Karpas-422 (cell line): ENCODE results near the gene ASPSCR1. TPM values are rescaled to one million over a fixed set of nuclear protein-coding genes. Genes with fewer than 3 reads are reported as not detected.
"Not testable (repeated sequence)": the region's sequence is repeated elsewhere in the genome, so short reads cannot be mapped to it uniquely, and the experiment has no call there.

Experiments used
- DNase-seq: peaks from one replicate; pipeline ENCODE4 v3.0.0-alpha.2; 2015
- H2AFZ ChIP-seq: fragments of 200-600 bp; sonication (generic); 2 replicates; pipeline ENCODE4 v1.6.1; 2014; ENCODE audit warnings: antibody characterized with exemption, low read length, mixed read lengths
- H3K27ac ChIP-seq: fragments of 200-600 bp; sonication (generic); 2 replicates; pipeline ENCODE4 v1.5.1; 2014; ENCODE audit warnings: mild to moderate bottlenecking, low read length, moderate library complexity
- H3K27me3 ChIP-seq: fragments of 200-600 bp; sonication (generic); 2 replicates; pipeline ENCODE4 v1.6.1; 2014; ENCODE audit warnings: low read length, mixed read lengths
- H3K36me3 ChIP-seq: fragments of 200-600 bp; sonication (generic); 2 replicates; pipeline ENCODE4 v1.6.1; 2014; ENCODE audit warnings: low read length, mixed read lengths; ENCODE audit not compliant: insufficient read depth
- H3K4me1 ChIP-seq: fragments of 200-600 bp; sonication (generic); 2 replicates; pipeline ENCODE4 v1.6.1; 2014; ENCODE audit warnings: mild to moderate bottlenecking, low read length, mixed read lengths
- H3K4me2 ChIP-seq: fragments of 200-600 bp; sonication (generic); 2 replicates; pipeline ENCODE4 v1.6.1; 2014; ENCODE audit warnings: low read length, low read depth, mild to moderate bottlenecking; ENCODE audit not compliant: poor library complexity, severe bottlenecking
- H3K4me3 ChIP-seq: fragments of 200-600 bp; sonication (generic); 2 replicates; pipeline ENCODE4 v1.5.1; 2014; ENCODE audit warnings: mild to moderate bottlenecking, antibody characterized with exemption, low read length, mixed read lengths
- H3K79me2 ChIP-seq: fragments of 200-600 bp; sonication (generic); 2 replicates; pipeline ENCODE4 v1.6.1; 2014; ENCODE audit warnings: mild to moderate bottlenecking, low read length, mixed read lengths
- H3K9ac ChIP-seq: fragments of 200-600 bp; sonication (generic); 2 replicates; pipeline ENCODE4 v1.6.0; 2014; ENCODE audit warnings: low read length
- H3K9me2 ChIP-seq: fragments of 200-600 bp; sonication (generic), shearing (Covaris generic); replicated peaks from 2 replicates; pipeline ENCODE4 v1.6.0; 2014; ENCODE audit warnings: mild to moderate bottlenecking, low read length, moderate library complexity; ENCODE audit not compliant: insufficient read depth
- H3K9me3 ChIP-seq: fragments of 300-700, 200-600 bp; sonication (generic); 2 replicates; pipeline ENCODE4 v1.6.1; 2014; ENCODE audit warnings: low read length, mixed read lengths
- H4K20me1 ChIP-seq: fragments of 200-600 bp; sonication (generic); 2 replicates; pipeline ENCODE4 v1.6.1; 2014; ENCODE audit warnings: mild to moderate bottlenecking, antibody characterized with exemption, low read length, low read depth; ENCODE audit not compliant: insufficient read depth
- total RNA-seq: library from RNA; depleted of rRNA; stranded (reverse); fragments of >200 nt; shearing (Covaris generic); gene quantifications from 2 replicates; pipeline ENCODE4 v1.2.3, GENCODE V29; 2014; ENCODE audit warnings: low replicate concordance

The ASPSCR1 gene
- total RNA-seq, 1 experiment from 2014 or later, result 38.7 TPM

DNA sequence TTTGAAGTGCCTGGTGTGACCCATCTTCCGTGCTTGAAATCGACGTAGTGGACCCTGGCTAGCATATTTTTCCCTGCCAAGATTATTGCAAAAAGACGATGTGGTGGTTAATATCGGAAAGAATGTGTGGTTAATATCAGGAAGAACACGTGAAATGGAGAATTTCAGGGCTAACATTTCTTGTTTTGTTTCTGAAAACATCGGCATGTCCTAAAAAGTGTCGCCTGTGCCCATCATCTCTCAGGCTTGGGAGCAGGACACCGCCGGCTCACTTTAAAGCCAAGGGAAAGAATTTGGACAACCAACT, 60.4 kb downstream of the ASPSCR1 start:
- 0 out of 2 replicates have a peak, but pooled peaks cover 6% of the 10 kb centered on the region for H4K20me1 ChIP-seq
- no peaks in the 10 kb centered on the region for H3K9me2 ChIP-seq
- H3K9me3 ChIP-seq, result no peaks in the 10 kb centered on the region
- H3K79me2 ChIP-seq, result peaks cover 11% of the 10 kb centered on the region
- H2AFZ ChIP-seq, result peak overlapping the region; percentile 97
- H3K4me3 ChIP-seq, result peak overlapping the region; percentile 48; the same call in 1 of the 2 replicates
- H3K27ac ChIP-seq, result no peak overlapping the region
- H3K36me3 ChIP-seq, result no peaks in the 10 kb centered on the region
- no peak for DNase-seq
- H3K4me1 ChIP-seq, result peaks cover 17% of the 10 kb centered on the region
- H3K4me2 ChIP-seq, result peak overlapping the region; percentile 49
- no peaks in the 10 kb centered on the region for H3K27me3 ChIP-seq
- peak overlapping the region; percentile 42 for H3K9ac ChIP-seq

DNA sequence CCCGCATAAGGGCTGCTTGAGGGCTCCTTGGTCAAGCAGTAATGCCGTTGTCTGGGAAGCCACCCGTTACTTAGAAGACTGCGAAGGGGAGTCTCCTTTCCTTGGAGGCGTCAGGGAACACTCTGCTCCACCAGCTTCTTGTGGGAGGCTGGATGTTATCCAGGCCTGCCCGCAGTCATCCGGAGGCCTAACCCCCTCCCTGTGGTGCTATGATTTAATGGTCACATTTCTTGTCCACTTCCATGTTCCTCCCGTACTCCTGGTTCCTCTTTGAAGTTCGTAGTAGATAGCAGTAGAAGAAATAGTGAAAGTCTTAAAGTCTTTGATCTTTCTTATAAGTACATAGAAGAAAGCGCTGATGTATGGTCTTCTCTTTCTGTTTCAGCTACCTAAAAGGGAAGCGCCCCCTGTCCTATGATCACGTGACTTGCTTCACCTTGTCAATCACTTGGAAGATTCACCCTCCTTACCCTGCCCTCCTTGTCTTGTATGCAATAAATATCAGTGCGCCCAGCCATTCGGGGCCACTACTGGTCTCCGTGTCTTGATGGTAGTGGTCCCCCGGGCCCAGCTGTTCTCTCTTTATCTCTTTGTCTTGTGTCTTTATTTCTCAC, 61.5 kb downstream of the ASPSCR1 start:
- H3K9ac ChIP-seq, DNase-seq, H4K20me1 ChIP-seq, H3K36me3 ChIP-seq, H3K9me3 ChIP-seq, H3K4me2 ChIP-seq, H3K27ac ChIP-seq, H3K4me3 ChIP-seq, H2AFZ ChIP-seq, H3K9me2 ChIP-seq, H3K27me3 ChIP-seq: not testable (repeated sequence)
- H3K79me2 ChIP-seq, result peaks cover 11% of the 10 kb centered on the region
- peaks cover 17% of the 10 kb centered on the region for H3K4me1 ChIP-seq

GRCh38 chr17:82039695-82040299, 62.4 kb downstream of the ASPSCR1 start:
- Histone ChIP-seq H3K4me1 (peaks cover 17% of the 10 kb centered on the region), H3K9me2 (no peaks in the 10 kb centered on the region), H3K9me3 (no peaks in the 10 kb centered on the region), H3K4me3 (no peak overlapping the region), H3K4me2 (no peak overlapping the region), H4K20me1 (0 out of 2 replicates have a peak, but pooled peaks cover 6% of the 10 kb centered on the region), H3K9ac (no peak overlapping the region), H3K36me3 (no peaks in the 10 kb centered on the region), H3K27me3 (no peaks in the 10 kb centered on the region), H3K79me2 (peaks cover 11% of the 10 kb centered on the region), H2AFZ (no peak overlapping the region), H3K27ac (no peak overlapping the region)
- DNase-seq, result no peak

DNA sequence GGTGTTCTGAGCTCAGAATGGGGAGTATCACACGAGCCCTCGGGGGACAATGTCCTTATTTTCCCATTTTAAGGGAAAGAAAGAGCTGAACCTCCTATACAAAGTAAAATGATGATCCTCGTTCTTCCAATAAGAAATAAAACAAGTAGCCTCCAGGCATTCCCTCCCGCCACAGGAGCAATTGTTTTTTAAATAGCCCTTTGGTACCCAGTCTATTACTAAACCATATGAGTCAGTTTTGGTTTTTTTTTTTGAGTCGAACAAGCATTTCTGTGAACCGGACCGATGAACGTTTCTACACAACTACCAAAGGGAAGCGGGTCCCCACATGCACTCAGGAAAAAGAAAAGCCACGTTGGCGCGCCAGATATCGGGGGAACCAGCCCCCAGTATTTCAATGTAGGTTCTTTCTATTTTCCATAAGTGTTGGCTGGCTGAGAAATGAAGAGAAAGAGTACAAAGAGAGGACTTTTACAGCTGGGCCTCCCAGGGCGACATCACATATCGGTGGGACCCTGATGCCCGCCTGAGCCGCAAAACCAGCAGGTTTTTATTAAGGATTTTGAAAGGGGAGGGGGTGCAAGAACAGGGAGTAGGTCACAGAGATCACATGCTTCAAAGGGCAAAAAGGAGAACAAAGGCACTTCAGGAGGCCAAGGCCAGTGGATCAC, 63.9 kb downstream of the ASPSCR1 start:
- peaks cover 8% of the 10 kb centered on the region for H3K79me2 ChIP-seq
- H2AFZ ChIP-seq, result no peak overlapping the region
- H3K4me3 ChIP-seq, result no peak overlapping the region
- no peaks in the 10 kb centered on the region for H3K27me3 ChIP-seq
- no peak overlapping the region for H3K27ac ChIP-seq
- H3K36me3 ChIP-seq, result no peaks in the 10 kb centered on the region
- H3K9ac ChIP-seq, result no peak overlapping the region
- 0 out of 2 replicates have a peak, but pooled peaks cover 3% of the 10 kb centered on the region for H4K20me1 ChIP-seq
- no peak overlapping the region for H3K4me2 ChIP-seq
- H3K9me2 ChIP-seq, result no peaks in the 10 kb centered on the region
- no peaks in the 10 kb centered on the region for H3K9me3 ChIP-seq
- DNase-seq, result no peak
- peaks cover 10% of the 10 kb centered on the region for H3K4me1 ChIP-seq

DNA sequence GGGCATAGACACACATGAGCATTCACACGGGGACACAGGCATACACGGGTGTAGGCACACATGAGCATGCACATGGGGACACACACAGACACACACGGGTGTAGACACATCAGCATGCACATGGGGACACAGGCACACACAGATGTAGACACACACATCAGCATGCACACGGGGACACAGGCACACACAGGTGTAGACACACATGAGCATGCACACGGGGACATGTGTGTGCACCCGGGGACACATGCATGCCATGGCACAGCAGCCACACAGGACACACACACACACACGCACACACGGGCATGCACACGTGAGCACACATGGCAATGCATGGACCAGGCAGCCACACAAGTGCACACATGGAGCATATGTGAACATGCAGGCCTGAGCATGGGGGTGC, 65.2 kb downstream of the ASPSCR1 start:
- H3K27me3 ChIP-seq, result no peaks in the 10 kb centered on the region
- H3K9ac ChIP-seq, result no peak overlapping the region
- no peak overlapping the region for H2AFZ ChIP-seq
- no peaks in the 10 kb centered on the region for H3K79me2 ChIP-seq
- no peak for DNase-seq
- no peaks in the 10 kb centered on the region for H3K9me2 ChIP-seq
- no peak overlapping the region for H3K4me2 ChIP-seq
- H3K9me3 ChIP-seq, result no peaks in the 10 kb centered on the region
- peaks cover 4% of the 10 kb centered on the region for H3K4me1 ChIP-seq
- no peak overlapping the region for H3K4me3 ChIP-seq
- H3K27ac ChIP-seq, result no peak overlapping the region
- no peaks in the 10 kb centered on the region for H4K20me1 ChIP-seq
- H3K36me3 ChIP-seq, result no peaks in the 10 kb centered on the region

- Histone ChIP-seq H3K79me2 (no peaks in the 10 kb centered on the region), H3K4me2 (no peak overlapping the region), H3K36me3 (no peaks in the 10 kb centered on the region), H3K4me3 (no peak overlapping the region), H3K27me3 (no peaks in the 10 kb centered on the region), H3K4me1 (no peaks in the 10 kb centered on the region), H3K9me2 (no peaks in the 10 kb centered on the region), H3K9me3 (no peaks in the 10 kb centered on the region), H2AFZ (no peak overlapping the region), H4K20me1 (no peaks in the 10 kb centered on the region), H3K9ac (no peak overlapping the region), H3K27ac (no peak overlapping the region)
- no peak for DNase-seq
Observed at GRCh38 chr17:82043507-82043906, 66.1 kb downstream of the ASPSCR1 start.

- H3K79me2 ChIP-seq, result no peaks in the 10 kb centered on the region
- H3K36me3 ChIP-seq, result no peaks in the 10 kb centered on the region
- no peaks in the 10 kb centered on the region for H3K9me2 ChIP-seq
- H3K9ac ChIP-seq, result no peak overlapping the region
- no peaks in the 10 kb centered on the region for H4K20me1 ChIP-seq
- no peak for DNase-seq
- peaks cover 17% of the 10 kb centered on the region for H3K4me1 ChIP-seq
- H3K9me3 ChIP-seq, result no peaks in the 10 kb centered on the region
- no peaks in the 10 kb centered on the region for H3K27me3 ChIP-seq
- H3K27ac ChIP-seq, result no peak overlapping the region
- no peak overlapping the region for H3K4me2 ChIP-seq
- no peak overlapping the region for H3K4me3 ChIP-seq
- H2AFZ ChIP-seq, result no peak overlapping the region
Observed at GRCh38 chr17:82045936-82046484, 68.6 kb downstream of the ASPSCR1 start.

- H3K9ac ChIP-seq, result no peak overlapping the region
- H3K79me2 ChIP-seq, result no peaks in the 10 kb centered on the region
- H3K9me2 ChIP-seq, result no peaks in the 10 kb centered on the region
- no peak for DNase-seq
- H3K27ac ChIP-seq, result no peak overlapping the region
- H3K4me2 ChIP-seq, result no peak overlapping the region
- no peak overlapping the region for H3K4me3 ChIP-seq
- no peaks in the 10 kb centered on the region for H3K36me3 ChIP-seq
- no peak overlapping the region for H2AFZ ChIP-seq
- no peaks in the 10 kb centered on the region for H3K27me3 ChIP-seq
- no peaks in the 10 kb centered on the region for H4K20me1 ChIP-seq
- peaks cover 19% of the 10 kb centered on the region for H3K4me1 ChIP-seq
- H3K9me3 ChIP-seq, result no peaks in the 10 kb centered on the region
Observed at GRCh38 chr17:82046903-82047302, 69.5 kb downstream of the ASPSCR1 start.
